ENCODE data around the gene RAVER2.
"Not testable (repeated sequence)": the region's sequence is repeated elsewhere in the genome, so short reads cannot be mapped to it uniquely, and the experiment has no call there.

The RAVER2 gene

DNA sequence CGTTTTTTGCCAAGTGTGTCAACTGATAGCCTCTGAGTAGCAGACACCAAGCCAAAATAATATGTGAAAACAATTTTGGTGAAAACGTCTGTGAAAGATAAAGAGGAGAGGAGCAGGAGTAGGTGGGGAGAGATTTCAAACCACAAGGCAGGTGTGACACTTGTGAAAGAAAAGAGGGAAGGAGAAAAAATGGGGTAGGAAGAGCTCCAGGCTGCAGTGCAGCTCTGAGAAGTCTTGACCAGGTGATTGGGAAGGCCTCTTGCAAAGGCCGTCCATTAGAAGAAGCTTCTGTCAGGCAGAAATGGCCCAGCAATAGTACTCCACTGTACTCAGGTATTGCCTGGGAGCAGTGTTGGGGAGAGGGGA lies 10.6 kb upstream of the RAVER2 start:
- H3K4me3 ChIP-seq (ENCODE audit: low read length): no peak overlapping the region
- TF ChIP-seq ZNF274 (IDR thresholded peaks at IDR 0.05; ENCODE audit: low read depth, low read length): no peak

DNA sequence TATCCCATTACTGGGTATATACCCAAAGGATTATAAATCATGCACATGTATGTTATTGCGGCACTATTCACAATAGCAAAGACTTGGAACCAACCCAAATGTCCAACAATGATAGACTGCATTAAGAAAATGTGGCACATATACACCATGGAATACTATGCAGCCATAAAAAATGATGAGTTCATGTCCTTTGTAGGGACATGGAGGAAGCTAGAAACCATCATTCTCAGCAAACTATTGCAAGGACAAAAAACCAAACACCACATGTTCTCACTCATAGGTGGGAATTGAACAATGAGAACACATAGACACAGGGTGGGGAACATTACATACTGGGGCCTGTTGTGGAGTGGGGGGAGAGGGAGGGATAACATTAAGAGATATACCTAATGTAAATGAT lies 4.2 kb upstream of the RAVER2 start:
- not testable (repeated sequence) for H3K4me3 ChIP-seq (ENCODE audit: low read length)

- TF ChIP-seq ZNF274 (IDR thresholded peaks at IDR 0.05; ENCODE audit: low read depth, low read length): no peak
- H3K4me3 ChIP-seq (ENCODE audit: low read length): peak overlapping the region; percentile 47; the same call in 1 of the 2 replicates
These were observed 852 bp upstream of the RAVER2 start for GRCh38 chr1:64743954-64744491.

- no peak for TF ChIP-seq ZNF274 (IDR thresholded peaks at IDR 0.05; ENCODE audit: low read depth, low read length)
- peak overlapping the region; percentile 47 for H3K4me3 ChIP-seq (ENCODE audit: low read length)
These were observed 508 bp downstream of the RAVER2 start for GRCh38 chr1:64745181-64745985.

GRCh38 chr1:64745986-64746940 lies 1.4 kb downstream of the RAVER2 start:
- peak overlapping the region; percentile 7; the same call in 1 of the 2 replicates for H3K4me3 ChIP-seq (ENCODE audit: low read length)
- no peak for TF ChIP-seq ZNF274 (IDR thresholded peaks at IDR 0.05; ENCODE audit: low read depth, low read length)

DNA sequence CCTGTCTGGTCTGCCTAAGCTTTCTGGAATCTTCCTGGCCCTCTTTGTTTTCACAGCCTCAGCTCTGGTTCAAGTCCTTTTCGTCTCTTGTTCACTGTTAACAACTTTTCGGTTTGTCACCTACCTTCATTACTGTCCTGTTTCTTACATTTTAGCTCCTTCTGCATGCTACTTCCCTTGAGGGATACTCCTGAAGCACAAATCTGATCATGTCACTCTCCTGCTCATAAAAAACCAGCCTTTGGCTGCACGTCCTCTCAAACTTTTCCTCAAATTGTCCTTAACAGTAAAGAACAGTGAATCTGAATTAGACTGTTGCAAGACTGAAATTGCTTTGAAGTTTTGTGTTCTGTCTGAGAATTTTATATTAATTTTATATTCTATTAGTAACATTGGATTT lies 3.3 kb downstream of the RAVER2 start:
- H3K4me3 ChIP-seq (ENCODE audit: low read length): no peak overlapping the region

DNA sequence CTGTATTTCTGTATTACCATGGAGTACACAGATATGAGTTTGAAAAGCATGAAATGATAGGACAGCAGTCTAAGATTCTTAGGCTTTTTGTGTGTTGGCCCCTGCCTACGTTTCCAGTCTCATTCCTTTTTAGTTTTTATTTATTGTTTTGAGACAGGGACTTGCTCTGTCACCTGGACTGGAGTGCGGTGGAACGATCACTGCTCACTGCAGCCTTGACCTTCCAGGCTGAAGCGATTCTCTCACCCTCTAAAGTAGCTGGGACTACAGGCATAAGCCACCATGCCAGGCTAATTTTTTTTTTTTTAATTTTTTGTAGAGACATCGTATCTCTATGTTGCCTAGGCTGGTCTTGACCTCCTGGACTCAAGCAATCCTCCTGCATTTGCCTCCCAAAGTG lies 3.8 kb downstream of the RAVER2 start:
- TF ChIP-seq ZNF274 (IDR thresholded peaks at IDR 0.05; ENCODE audit: low read depth, low read length): no peak
- H3K4me3 ChIP-seq (ENCODE audit: low read length): no peak overlapping the region

More for the DNA sequence above, 3.3 kb downstream of the RAVER2 start:
- no peak for TF ChIP-seq ZNF274 (IDR thresholded peaks at IDR 0.05; ENCODE audit: low read depth, low read length)

DNA sequence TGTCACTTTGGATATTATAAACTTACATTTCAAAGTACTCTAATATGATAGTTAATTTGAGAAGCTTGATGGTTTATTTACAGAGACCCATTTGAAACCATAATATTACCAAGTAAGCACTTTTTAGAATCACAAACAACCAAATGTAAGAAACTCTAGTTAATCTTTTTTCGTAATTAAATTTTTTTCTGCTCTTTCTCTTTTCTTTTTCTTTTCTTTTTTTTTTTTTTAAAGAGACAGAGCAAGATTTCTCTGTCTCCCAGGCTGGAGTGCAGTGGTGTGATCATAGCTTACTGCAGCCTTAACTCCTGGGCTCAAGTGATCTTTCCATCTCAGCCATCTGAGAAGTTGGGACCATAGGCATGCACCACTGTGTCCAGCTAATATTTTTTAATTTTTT lies 5.2 kb downstream of the RAVER2 start:
- no peak overlapping the region for H3K4me3 ChIP-seq (ENCODE audit: low read length)
- TF ChIP-seq ZNF274 (IDR thresholded peaks at IDR 0.05; ENCODE audit: low read depth, low read length): no peak

GRCh38 chr1:64750875-64751274 lies 6.0 kb downstream of the RAVER2 start:
- no peak for TF ChIP-seq ZNF274 (IDR thresholded peaks at IDR 0.05; ENCODE audit: low read depth, low read length)
- H3K4me3 ChIP-seq (ENCODE audit: low read length): no peak overlapping the region

DNA sequence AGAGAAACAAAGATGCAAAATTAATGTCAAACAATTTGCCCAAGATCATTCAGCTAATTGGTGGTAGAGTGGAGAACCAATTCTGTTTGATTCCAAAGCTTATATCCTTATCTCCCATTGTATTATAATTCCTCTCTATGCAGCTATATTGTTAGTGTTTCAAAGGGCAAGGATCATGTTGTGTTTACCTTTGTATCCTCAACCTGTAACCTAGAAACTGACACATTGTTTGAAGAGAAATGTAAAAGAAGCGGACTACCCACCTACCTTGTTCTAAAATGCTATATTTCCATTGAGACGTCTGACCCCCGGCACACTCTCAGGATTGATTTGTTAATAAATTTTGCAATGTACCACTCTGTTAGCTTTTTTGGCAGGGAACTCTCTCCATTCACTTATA lies 9.3 kb downstream of the RAVER2 start:
- no peak for TF ChIP-seq ZNF274 (IDR thresholded peaks at IDR 0.05; ENCODE audit: low read depth, low read length)
- no peak overlapping the region for H3K4me3 ChIP-seq (ENCODE audit: low read length)

GRCh38 chr1:64755361-64755760 lies 10.5 kb downstream of the RAVER2 start:
- no peak for TF ChIP-seq ZNF274 (IDR thresholded peaks at IDR 0.05; ENCODE audit: low read depth, low read length)
- no peak overlapping the region for H3K4me3 ChIP-seq (ENCODE audit: low read length)

DNA sequence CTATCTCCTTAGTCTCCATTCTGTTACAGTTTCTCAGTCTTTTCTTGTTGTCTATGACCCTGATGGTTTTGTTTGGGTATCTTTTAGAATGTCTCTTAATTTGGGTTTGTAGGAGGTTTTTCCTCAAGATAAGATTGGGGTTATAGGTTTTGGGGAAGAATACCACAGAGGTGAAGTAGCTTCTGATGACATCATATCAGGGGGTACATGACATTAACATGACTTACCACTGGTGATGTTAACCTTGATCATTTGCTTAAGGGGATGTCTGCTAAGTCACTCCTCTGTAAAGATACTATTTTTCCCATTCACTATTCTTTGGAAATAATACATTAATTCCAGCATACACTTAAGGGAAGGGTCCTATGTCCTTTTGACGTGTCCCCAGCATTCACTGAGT lies 11.9 kb downstream of the RAVER2 start:
- no peak for TF ChIP-seq ZNF274 (IDR thresholded peaks at IDR 0.05; ENCODE audit: low read depth, low read length)
- no peak overlapping the region for H3K4me3 ChIP-seq (ENCODE audit: low read length)

- TF ChIP-seq ZNF274 (IDR thresholded peaks at IDR 0.05; ENCODE audit: low read depth, low read length): no peak
- H3K4me3 ChIP-seq (ENCODE audit: low read length): no peak overlapping the region
These were observed 12.3 kb downstream of the RAVER2 start for GRCh38 chr1:64757213-64757612.

DNA sequence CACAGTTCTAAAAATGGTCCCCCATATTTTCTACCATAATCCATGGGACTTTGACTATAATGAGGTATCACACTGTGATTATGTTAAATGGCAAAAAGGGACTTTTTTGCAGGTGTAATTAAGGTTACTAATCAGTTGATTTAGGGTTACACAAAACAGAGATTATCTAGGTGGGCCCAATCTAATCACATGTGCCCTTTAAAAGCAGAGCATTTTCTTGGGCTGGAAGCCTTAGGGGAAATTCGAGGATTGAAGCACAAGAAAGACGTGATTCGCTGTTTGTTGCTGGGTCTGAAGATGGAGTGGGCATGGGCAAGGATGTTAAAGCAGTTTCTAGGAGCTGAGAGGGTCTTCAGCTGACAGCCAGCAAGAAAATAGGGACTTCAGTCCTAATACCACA lies 13.4 kb downstream of the RAVER2 start:
- TF ChIP-seq ZNF274 (IDR thresholded peaks at IDR 0.05; ENCODE audit: low read depth, low read length): no peak
- no peak overlapping the region for H3K4me3 ChIP-seq (ENCODE audit: low read length)

DNA sequence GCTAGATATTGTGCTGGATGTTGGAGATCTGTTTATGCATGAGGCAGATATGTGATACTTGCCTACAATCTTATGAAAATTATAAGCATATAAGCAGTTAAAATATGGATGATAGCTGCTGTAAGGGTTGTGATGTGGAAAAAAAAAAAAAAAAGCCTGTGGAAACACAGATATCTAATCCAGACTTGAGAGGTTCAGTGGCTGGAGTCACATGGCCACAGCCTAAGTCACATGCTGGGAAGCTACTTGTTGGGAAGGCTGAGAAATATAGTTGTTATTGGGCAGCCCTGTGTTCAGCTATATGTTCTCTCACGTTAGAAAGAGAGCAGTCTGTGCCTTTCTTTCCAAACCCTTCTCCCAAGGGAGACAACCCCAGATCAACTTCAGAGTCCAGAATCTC lies 15.1 kb downstream of the RAVER2 start:
- H3K4me3 ChIP-seq (ENCODE audit: low read length): no peak overlapping the region
- TF ChIP-seq ZNF274 (IDR thresholded peaks at IDR 0.05; ENCODE audit: low read depth, low read length): no peak

Data from GM08714 (cell line).